ENCODE data around the gene EPHB4.

The EPHB4 gene

DNA sequence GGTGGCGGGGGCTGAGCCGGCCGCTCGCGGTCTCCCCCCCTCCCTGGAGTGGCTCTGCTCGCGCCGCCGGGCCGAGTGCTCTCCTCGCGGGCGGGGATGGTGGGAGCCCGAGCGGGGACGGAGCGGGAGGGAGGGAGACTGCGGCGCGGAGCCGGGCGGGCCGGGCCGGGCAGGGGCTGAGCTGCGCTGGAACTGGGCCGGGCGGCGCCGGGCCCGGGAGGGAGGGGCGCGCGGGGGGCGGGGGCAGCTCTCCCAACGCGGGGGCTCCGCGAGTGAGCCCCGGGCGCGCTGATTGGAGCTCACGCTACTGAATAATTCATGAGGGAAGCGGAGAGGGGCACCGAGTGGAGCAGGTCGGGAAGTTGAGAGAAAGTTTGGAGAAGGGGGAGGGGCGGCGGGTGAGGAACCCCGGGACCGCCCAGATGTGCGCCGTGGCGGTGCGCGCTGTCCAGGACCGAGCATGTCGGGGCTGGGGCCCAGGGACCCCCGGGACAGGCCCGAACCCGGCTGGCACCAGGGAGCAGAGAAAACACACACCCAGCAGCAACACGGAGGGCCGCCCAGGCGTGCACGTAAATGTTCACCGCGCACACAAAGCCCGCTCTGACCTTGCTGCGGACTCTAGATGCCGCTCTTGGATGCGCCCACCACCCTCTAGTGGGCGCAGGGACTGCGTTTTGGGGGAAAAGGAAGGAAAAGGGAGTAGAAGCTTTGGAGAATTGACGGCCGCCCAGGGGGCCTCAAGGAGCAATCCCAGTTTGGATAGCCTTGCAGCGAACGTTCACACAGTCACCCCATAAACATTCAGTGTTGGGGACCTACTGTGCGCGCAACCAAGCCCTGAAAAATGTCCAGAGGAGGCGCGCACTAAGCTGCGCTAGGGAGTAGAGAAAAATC, at the start of gene EPHB4:
EPHB4 (minus strand) TSS at position 194 of the 897 bp plus-strand sequence. CDS start 493 bp downstream, outside the sequence.
- in situ Hi-C loops (cut with HindIII; ENCODE audit: low sequenced_read_pairs), result loop anchor here (5.0 to 25.0 kb wide), 2 partner anchors 60 to 115 kb away; partner anchors contain the start of genes EPO, POP7 and UFSP1

- in situ Hi-C loops (cut with HindIII; ENCODE audit: low sequenced_read_pairs), result no loop called here
These were observed 48.0 kb upstream of the EPHB4 start for GRCh38 chr7:100875356-100875751.

DNA sequence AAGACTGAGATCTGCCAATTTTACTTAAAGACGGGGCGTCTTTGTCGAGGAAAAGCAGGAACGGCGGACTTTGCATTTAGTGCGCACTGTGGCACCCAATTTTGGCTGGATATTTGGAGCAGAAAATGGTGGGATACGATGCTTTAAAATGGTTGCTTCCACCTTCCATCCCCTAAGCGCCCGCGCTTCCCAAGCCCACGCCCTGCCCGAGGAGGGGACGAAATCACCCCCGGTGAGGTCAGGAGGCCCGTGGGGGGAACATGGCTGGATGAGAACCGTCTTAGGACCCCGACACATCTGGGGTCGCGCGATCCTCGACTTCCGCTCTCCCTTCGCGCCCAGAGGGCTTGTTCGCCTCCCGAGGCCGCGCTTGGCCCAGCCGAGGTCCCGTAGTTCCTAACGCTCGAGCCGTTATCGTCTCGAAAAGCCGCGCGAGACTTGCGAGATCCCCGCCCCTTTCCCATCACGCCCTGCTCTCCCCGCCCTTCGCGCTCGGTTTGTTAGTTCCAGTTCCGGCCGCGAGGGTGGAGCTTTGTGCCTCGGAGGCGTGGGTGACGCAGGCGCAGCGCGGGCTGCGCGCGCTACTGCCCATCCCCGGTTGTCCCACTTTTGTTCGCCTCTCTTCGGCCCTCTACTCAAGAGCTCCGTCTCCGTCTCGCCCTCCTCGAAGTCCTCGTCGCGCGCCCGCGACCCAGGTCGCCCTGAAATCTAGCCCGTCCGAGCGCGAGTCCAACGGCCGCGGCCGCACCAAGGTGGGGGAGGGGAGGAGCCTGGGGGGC, 47.4 kb upstream of the EPHB4 start, which contains the start of gene SRRT:
SRRT (plus strand) TSS at position 527 of the 779 bp plus-strand sequence. CDS start 488 bp downstream, outside the sequence.
- in situ Hi-C loops (cut with HindIII; ENCODE audit: low sequenced_read_pairs), result no loop called here

- in situ Hi-C loops (cut with HindIII; ENCODE audit: low sequenced_read_pairs), result no loop called here
These were observed 46.9 kb upstream of the EPHB4 start for GRCh38 chr7:100874300-100874576.

DNA sequence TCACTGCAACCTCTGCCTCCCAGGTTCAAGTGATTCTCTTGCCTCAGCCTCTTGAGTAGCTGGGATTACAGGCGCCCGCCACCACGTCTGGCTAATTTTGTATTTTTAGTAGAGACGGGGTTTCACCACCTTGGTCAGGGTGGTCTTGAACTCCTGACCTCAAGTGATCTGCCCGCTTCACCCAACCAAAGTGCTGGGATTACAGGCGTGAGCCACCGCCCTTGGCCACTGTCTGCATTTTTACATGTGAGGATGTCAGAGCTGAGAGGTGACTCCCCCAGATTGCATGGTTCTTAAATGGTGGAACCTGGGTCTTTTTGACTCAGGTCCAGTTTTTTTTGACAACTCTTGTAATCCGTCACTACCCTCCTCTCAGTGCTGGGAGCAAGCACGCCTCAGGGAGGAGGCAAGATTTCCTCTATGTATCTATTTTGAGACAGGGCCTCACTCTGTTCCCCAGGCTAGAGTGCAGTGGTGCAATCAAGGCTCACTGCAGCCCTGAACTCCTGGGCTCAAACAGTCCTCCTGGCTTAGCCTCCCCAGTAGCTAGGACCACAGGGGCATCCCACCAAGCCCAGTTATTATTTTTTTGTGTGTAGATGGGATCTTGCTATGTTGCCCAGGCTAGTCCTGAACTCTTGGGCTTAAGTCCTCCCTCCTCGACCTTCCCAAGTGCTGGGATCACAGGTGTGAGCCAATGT, 46.4 kb upstream of the EPHB4 start:
- in situ Hi-C loops (cut with HindIII; ENCODE audit: low sequenced_read_pairs), result no loop called here

- in situ Hi-C loops (cut with HindIII; ENCODE audit: low sequenced_read_pairs), result no loop called here
These were observed 40.6 kb upstream of the EPHB4 start for GRCh38 chr7:100867776-100868485.

GRCh38 chr7:100867040-100867775, 39.9 kb upstream of the EPHB4 start, which contains the start of gene TRIP6:
Gene TRIP6, plus strand, starts transcription at chr7:100867387. Its CDS starts 111 bp downstream, at chr7:100867498.
- in situ Hi-C loops (cut with HindIII; ENCODE audit: low sequenced_read_pairs), result no loop called here

- in situ Hi-C loops (cut with HindIII; ENCODE audit: low sequenced_read_pairs), result no loop called here
These were observed 39.4 kb upstream of the EPHB4 start for GRCh38 chr7:100866729-100867039.

GRCh38 chr7:100865938-100866728, 38.8 kb upstream of the EPHB4 start:
- in situ Hi-C loops (cut with HindIII; ENCODE audit: low sequenced_read_pairs), result no loop called here

GRCh38 chr7:100865372-100865911, 38.1 kb upstream of the EPHB4 start:
- in situ Hi-C loops (cut with HindIII; ENCODE audit: low sequenced_read_pairs), result no loop called here

DNA sequence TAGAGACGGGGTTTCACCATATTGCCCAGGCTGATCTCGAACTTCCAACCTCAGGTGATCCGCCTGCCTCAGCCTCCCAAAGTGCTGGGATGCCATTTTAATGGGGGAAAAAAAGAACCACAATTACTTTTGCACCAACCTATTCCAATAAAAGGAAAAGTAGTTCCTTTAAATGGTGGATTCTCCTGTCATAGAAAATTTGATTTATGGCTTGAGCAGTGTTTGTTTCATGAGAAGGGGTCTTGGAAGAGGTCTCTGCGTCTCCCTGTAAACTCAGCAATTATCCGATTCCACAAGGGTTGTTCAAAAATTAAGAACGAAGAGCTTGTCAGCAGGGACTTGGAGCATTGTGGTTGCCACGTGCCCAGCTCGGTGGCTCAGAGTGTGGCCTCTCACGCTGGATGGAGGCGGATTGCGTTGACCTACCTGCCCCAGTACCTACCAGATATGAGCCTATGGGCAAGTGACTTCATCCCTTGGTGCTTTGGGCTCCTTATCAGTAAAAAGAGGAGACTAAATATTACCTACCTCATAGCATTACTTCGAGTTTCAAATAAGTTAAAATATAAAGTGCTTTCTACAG, 37.0 kb upstream of the EPHB4 start:
- in situ Hi-C loops (cut with HindIII; ENCODE audit: low sequenced_read_pairs), result no loop called here

- in situ Hi-C loops (cut with HindIII; ENCODE audit: low sequenced_read_pairs), result no loop called here
These were observed 36.2 kb upstream of the EPHB4 start for GRCh38 chr7:100863406-100863950.

GRCh38 chr7:100861616-100861985, 34.3 kb upstream of the EPHB4 start:
- in situ Hi-C loops (cut with HindIII; ENCODE audit: low sequenced_read_pairs), result no loop called here

- in situ Hi-C loops (cut with HindIII; ENCODE audit: low sequenced_read_pairs), result no loop called here
These were observed 33.6 kb upstream of the EPHB4 start for GRCh38 chr7:100860702-100861615.

GRCh38 chr7:100859856-100860255, 32.5 kb upstream of the EPHB4 start:
- in situ Hi-C loops (cut with HindIII; ENCODE audit: low sequenced_read_pairs), result no loop called here

DNA sequence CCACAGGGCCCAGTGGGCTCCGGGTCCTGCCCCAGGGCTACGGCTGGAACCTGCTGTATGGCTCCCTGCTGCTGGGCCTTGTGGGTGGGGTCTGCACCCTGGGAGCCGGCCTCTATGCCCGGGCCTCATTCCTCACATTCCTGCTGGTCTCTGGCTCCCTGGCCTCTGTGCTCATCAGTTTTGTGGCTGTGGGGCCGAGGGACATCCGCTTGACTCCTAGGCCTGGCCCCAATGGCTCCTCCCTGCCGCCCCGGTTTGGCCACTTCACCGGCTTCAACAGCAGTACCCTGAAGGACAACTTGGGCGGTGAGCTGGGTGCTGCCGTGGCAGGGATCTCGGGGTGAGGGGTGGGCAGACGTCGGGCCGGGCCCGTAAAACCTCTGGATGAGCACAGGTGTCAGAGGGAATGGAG, 29.6 kb upstream of the EPHB4 start:
- in situ Hi-C loops (cut with HindIII; ENCODE audit: low sequenced_read_pairs), result no loop called here

DNA sequence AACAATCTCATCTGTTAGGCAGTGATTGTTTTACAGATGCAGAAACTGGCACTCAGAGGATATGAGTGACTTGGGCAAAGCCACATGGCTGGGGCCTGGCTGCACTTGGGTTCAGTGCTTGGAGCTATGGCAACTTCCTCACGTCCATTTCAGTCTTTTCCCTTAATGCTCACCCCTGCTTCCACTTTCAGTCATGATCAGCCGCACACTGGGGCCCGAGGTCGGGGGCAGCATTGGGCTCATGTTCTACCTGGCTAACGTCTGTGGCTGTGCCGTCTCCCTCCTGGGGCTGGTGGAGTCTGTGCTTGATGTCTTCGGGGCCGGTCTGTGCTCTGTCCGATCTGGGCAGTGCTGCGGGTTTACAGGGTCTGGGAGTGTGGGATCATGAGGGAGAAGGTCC, 28.2 kb upstream of the EPHB4 start:
- in situ Hi-C loops (cut with HindIII; ENCODE audit: low sequenced_read_pairs), result no loop called here

Data from endothelial cell of hepatic sinusoid (primary cell).